ENCODE data around the gene EGR1.

GRCh38 chr5:138502121-138502520 is 36.8 kb downstream of the EGR1 start:
- TF ChIP-seq CTCF (IDR thresholded peaks at IDR 0.05) = no peak
- no peak for TF ChIP-seq EZH2 (IDR thresholded peaks at IDR 0.05)
- TF ChIP-seq EZH2phosphoT487 (IDR thresholded peaks at IDR 0.05) = no peak
